Astrocyte (in vitro differentiated cells and primary cell): ENCODE results near the gene CLMP.

ENCODE experiments used
- CTCF ChIP-seq: IDR thresholded peaks from 2 replicates; pipeline ENCODE4 v1.5.1; 2011; ENCODE audit warnings: low read depth, mild to moderate bottlenecking, inconsistent platforms, low read length, moderate library complexity; ENCODE audit not compliant: insufficient read depth
- EZH2 ChIP-seq: IDR thresholded peaks from 2 replicates; pipeline ENCODE4 v1.6.1; 2012; ENCODE audit warnings: mild to moderate bottlenecking, low read length, inconsistent platforms; ENCODE audit not compliant: insufficient read depth

- TF ChIP-seq CTCF (no peak), EZH2 (no peak)
Observed at GRCh38 chr11:123203471-123203870, 8.4 kb upstream of the CLMP start.
